Endothelial cell of umbilical vein (primary cell): ENCODE measurements around the gene CXCL10. TPM values are rescaled to one million over a fixed set of nuclear protein-coding genes. Genes with fewer than 3 reads are reported as not detected.

Experiments used
- BruUV-seq: library from RNA; stranded (reverse); fragments of 400-500 nt; replicated peaks from 2 replicates; lab custom pipeline; 2021; lab: Mats Ljungman, UMichigan
- CTCF ChIA-PET: fragments of 300-600, 350-600 bp; sonication (Branson Sonifier 250); formaldehyde crosslinking; loops from one replicate; lab custom pipeline; 2021; ENCODE audit warnings: antibody characterized with exemption, inconsistent platforms; lab: Charles Lee
- POLR2A ChIA-PET: fragments of 300-600, 350-600 bp; sonication (Branson Sonifier 250); formaldehyde crosslinking; loops from one replicate; lab custom pipeline; 2021; ENCODE audit warnings: antibody characterized with exemption, inconsistent platforms; lab: Charles Lee
- DNase-seq: peaks from one replicate; pipeline ENCODE4 v3.0.0-alpha.2; 2011; ENCODE audit warnings: low read depth, low spot score
- FAIRE-seq: peaks from 2 replicates; lab custom pipeline; 2011; peaks lifted over from hg19 to GRCh38; lab: Jason Lieb, UNC
- H2AFZ ChIP-seq: 2 replicates; pipeline ENCODE4 v1.6.0; 2012; ENCODE audit warnings: low read depth, low read length, control low read depth, inconsistent platforms
- H3K27ac ChIP-seq: 2 replicates; pipeline ENCODE4 v1.5.1; 2011; ENCODE audit warnings: low read depth, mild to moderate bottlenecking, control low read depth, low read length, moderate library complexity; ENCODE audit not compliant: insufficient read depth
- H3K27me3 ChIP-seq, 2 experiments: 2 replicates each; pipeline versions ENCODE4 v1.6.0 to v1.6.1; 2011; ENCODE audit warnings: low read length in 2 of 2, mixed read lengths in 1 of 2; ENCODE audit not compliant: control insufficient read depth in 2 of 2, insufficient read depth in 2 of 2
- H3K36me3 ChIP-seq, 2 experiments: 2 replicates in 1 of 2; 3 replicates in 1 of 2; pipeline ENCODE4 v1.5.1; 2011; ENCODE audit warnings: low read length in 2 of 2, mild to moderate bottlenecking in 1 of 2, moderate library complexity in 1 of 2; ENCODE audit not compliant: control insufficient read depth in 2 of 2, insufficient read depth in 2 of 2; ENCODE audit errors: extremely low read depth in 1 of 2
- H3K4me1 ChIP-seq: 3 replicates; pipeline ENCODE4 v1.5.1; 2011; ENCODE audit warnings: mild to moderate bottlenecking, low read length; ENCODE audit not compliant: control insufficient read depth, insufficient read depth; ENCODE audit errors: extremely low read depth
- H3K4me2 ChIP-seq: 2 replicates; pipeline ENCODE4 v1.6.1; 2011; ENCODE audit warnings: low read length, control low read depth, mixed read lengths; ENCODE audit not compliant: insufficient read depth
- H3K4me3 ChIP-seq, 3 experiments: fragments of 200-600 bp in 1 of 3; sonication (generic), shearing (Covaris generic) in 1 of 3; replicated peaks in 1 of 3; 2 replicates each; pipeline ENCODE4 v1.5.1; 2011 to 2016; ENCODE audit warnings: control low read depth in 3 of 3, low read length in 3 of 3, mild to moderate bottlenecking in 2 of 3, inconsistent platforms in 1 of 3, low read depth in 1 of 3, moderate library complexity in 1 of 3; ENCODE audit not compliant: insufficient read depth in 1 of 3
- H3K79me2 ChIP-seq: 2 replicates; pipeline ENCODE4 v1.6.0; 2012; ENCODE audit warnings: low read length, inconsistent platforms; ENCODE audit not compliant: control insufficient read depth, insufficient read depth
- H3K9ac ChIP-seq: replicated peaks from 2 replicates; pipeline ENCODE3; 2011; ENCODE audit warnings: low read length, control low read depth; ENCODE audit not compliant: insufficient read depth; ENCODE audit errors: extremely low read depth
- H3K9me1 ChIP-seq: replicated peaks from 3 replicates; pipeline ENCODE4 v1.6.0; 2011; ENCODE audit warnings: mild to moderate bottlenecking, low read length; ENCODE audit not compliant: control insufficient read depth, insufficient read depth; ENCODE audit errors: extremely low read depth
- H3K9me3 ChIP-seq: replicated peaks from 2 replicates; pipeline ENCODE4 v1.5.1; 2012; ENCODE audit warnings: low read length, inconsistent platforms; ENCODE audit not compliant: control insufficient read depth, insufficient read depth
- H4K20me1 ChIP-seq: replicated peaks from 2 replicates; pipeline ENCODE3; 2011; ENCODE audit warnings: mild to moderate bottlenecking, low read length; ENCODE audit not compliant: control insufficient read depth, insufficient read depth; ENCODE audit errors: extremely low read depth
- EZH2 ChIP-seq: IDR thresholded peaks from 2 replicates; pipeline ENCODE4 v1.6.1; 2012; ENCODE audit warnings: borderline replicate concordance, low read depth, mild to moderate bottlenecking, moderate library complexity, low read length, inconsistent platforms; ENCODE audit not compliant: severe bottlenecking
- FOS ChIP-seq: IDR thresholded peaks from 2 replicates; pipeline ENCODE4 v1.6.1; 2011; ENCODE audit warnings: mild to moderate bottlenecking, low read length, moderate library complexity, borderline replicate concordance; ENCODE audit not compliant: insufficient read depth
- GATA2 ChIP-seq: IDR thresholded peaks from 2 replicates; pipeline ENCODE4 v1.7.0; 2011; ENCODE audit warnings: low read depth, mild to moderate bottlenecking, moderate library complexity, mixed read lengths, low read length; ENCODE audit not compliant: insufficient read length, insufficient read depth
- JUN ChIP-seq: IDR thresholded peaks from 2 replicates; pipeline ENCODE4 v1.6.1; 2011; ENCODE audit warnings: borderline replicate concordance, low read depth; ENCODE audit not compliant: insufficient read length, insufficient read depth
- POLR2A ChIP-seq: IDR thresholded peaks from 2 replicates; pipeline ENCODE4 v1.6.1; 2012; ENCODE audit warnings: low read depth, mild to moderate bottlenecking, control low read depth, low read length
- POLR2AphosphoS5 ChIP-seq: IDR thresholded peaks from 2 replicates; pipeline ENCODE4 v1.6.1; 2012; ENCODE audit warnings: low read depth, mild to moderate bottlenecking, control low read depth, low read length, moderate library complexity; ENCODE audit not compliant: insufficient read depth
- dilution Hi-C: fragments of 300-500 bp; cut with MboI; formaldehyde crosslinking; loops from one replicate; pipeline ENCODE4 v1.15.0; 2019; ENCODE audit warnings: low sequenced_read_pairs; ENCODE audit not compliant: extremely low pct_ligation_motif_present
- intact Hi-C: fragments of 100-400 bp; cut with micrococcal nuclease; formaldehyde crosslinking; loops from one replicate; pipeline ENCODE4 v1.10.0; 2022
- polyA plus RNA-seq, 4 experiments: library from polyadenylated mRNA; depleted of rRNA in 3 of 4; stranded (reverse) in 3 of 4; unstranded in 1 of 4; fragments of >200 nt; gene quantifications; 2 replicates each; pipeline versions ENCODE4 v1.2.1 to v1.2.3, GENCODE V29; 2011 to 2012; ENCODE audit warnings: missing spikeins in 1 of 4
- total RNA-seq: library from RNA; stranded (reverse); gene quantifications from 2 replicates; pipeline ENCODE4 v1.2.3, GENCODE V29; 2021
- TF ChIP-seq, protein P1 (sequence below): IDR thresholded peaks from 2 replicates; pipeline ENCODE4 v1.6.1; 2011; ENCODE audit not compliant: insufficient read depth, insufficient read length

CXCL10 gene
- total and polyA plus RNA-seq, 2 donors (not counting 3 experiments of a cell fraction or from before 2014, with no cell fraction given), result 0.18 TPM; not detected in 1

DNA sequence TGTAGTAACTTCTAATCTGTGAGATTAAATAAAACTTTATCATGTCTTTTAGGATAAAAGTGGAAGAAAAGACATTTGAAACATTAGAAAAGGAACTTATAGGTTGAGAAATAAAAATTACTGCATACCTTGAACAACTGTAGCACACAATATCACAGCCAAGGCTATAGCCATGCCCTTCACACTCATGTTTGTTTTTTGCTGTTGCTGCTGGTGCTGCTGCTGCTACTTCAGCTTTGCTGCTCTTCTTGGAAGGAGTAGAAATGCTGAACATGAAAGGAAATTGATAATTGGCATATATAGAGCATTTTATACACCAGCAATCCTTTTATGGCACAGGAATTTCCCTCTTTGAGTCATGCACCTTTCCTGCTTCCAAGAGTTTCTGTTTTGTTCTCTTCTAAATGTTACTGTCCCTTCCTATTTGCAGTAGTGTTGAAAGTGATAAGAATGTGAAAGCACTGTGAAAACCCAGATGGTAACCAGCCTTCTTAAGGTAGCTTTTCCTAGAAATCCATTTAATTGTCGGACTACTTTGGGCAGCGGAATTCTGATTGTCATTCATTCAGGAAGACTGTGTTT, 12.6 kb upstream of the CXCL10 start, which contains the start of gene CXCL11:
CXCL11 (minus strand) TSS at position 272 of the 582 bp plus-strand sequence; CDS start at position 189, 83 bp downstream.
- no peaks in the 10 kb centered on the region for H3K79me2 ChIP-seq
- no peaks in the 10 kb centered on the region for H3K9me1 ChIP-seq
- no peak within 1 kb of the TSS for H3K4me3 ChIP-seq
- BruUV-seq, result no TSS peak
- H3K4me2 ChIP-seq, result peak within 1 kb of the TSS; percentile 64
- H3K36me3 ChIP-seq, result no peaks in the 10 kb centered on the region
- TF ChIP-seq GATA2 (peak; percentile 30), FOS (peak; percentile 46), JUN (peak; percentile 50)
- TF ChIP-seq, protein P1, sequence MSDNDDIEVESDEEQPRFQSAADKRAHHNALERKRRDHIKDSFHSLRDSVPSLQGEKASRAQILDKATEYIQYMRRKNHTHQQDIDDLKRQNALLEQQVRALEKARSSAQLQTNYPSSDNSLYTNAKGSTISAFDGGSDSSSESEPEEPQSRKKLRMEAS, result no peak
- DNase-seq (peak; percentile 93), FAIRE-seq (peak; percentile 83)
- no peaks in the 10 kb centered on the region for H4K20me1 ChIP-seq
- peak within 1 kb of the TSS; percentile 38 for H2AFZ ChIP-seq
- ChIA-PET CTCF (interaction anchor here (0.6 to 2.7 kb wide), 7 partner anchors 19 to 39 kb away, joined by 3 to 33 read pairs (median 3); no protein-coding TSS in a partner anchor), POLR2A (interaction anchor here (1.4 kb wide), 1 partner anchor 40 kb away, joined by 3 read pairs; no protein-coding TSS in a partner anchor)
- dilution Hi-C loops (no loop called here), intact Hi-C loops (no loop called here)
- H3K9ac ChIP-seq, result no peak within 1 kb of the TSS
- peaks cover 11% of the 10 kb centered on the region for H3K4me1 ChIP-seq
- no peaks in the 10 kb centered on the region for H3K27me3 ChIP-seq
- no peaks in the 10 kb centered on the region for H3K9me3 ChIP-seq
- no peak within 1 kb of the TSS for H3K27ac ChIP-seq

DNA sequence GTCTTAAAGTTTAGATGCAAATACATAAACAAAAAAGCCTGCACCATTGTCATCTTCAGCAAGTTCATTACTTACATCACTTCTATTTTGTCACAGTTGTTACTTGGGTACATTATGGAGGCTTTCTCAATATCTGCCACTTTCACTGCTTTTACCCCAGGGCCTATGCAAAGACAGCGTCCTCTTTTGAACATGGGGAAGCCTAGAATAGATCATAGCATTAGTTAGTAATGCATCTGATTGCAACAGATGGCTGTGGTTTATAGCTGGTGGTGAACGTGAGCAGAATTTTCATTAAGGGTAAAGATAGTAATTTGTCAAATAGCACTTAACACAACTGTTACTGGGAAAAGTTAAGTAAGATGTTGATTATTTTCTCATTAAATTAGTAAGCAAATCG, 11.8 kb upstream of the CXCL10 start:
- H3K79me2 ChIP-seq, result no peaks in the 10 kb centered on the region
- no peak overlapping the region for H2AFZ ChIP-seq
- H3K9ac ChIP-seq, result no peak overlapping the region
- H3K9me3 ChIP-seq, result no peaks in the 10 kb centered on the region
- no peak for TF ChIP-seq JUN
- no peak for TF ChIP-seq POLR2A
- TF ChIP-seq EZH2, result no peak
- TF ChIP-seq, protein P1, result no peak
- no peak for TF ChIP-seq POLR2AphosphoS5
- POLR2A ChIA-PET, result interaction anchor here (1.4 kb wide), 1 partner anchor 39 kb away, joined by 3 read pairs; no protein-coding TSS in a partner anchor
- H3K4me1 ChIP-seq, result peaks cover 11% of the 10 kb centered on the region
- no peak overlapping the region for H3K4me2 ChIP-seq
- no peak overlapping the region for H3K4me3 ChIP-seq
- H3K9me1 ChIP-seq, result no peaks in the 10 kb centered on the region
- no peak overlapping the region for H3K27ac ChIP-seq
- intact Hi-C loops (no loop called here), dilution Hi-C loops (no loop called here)
- FAIRE-seq (no peak), DNase-seq (no peak)
- no TSS peak for BruUV-seq
- CTCF ChIA-PET, result interaction anchor here (0.6 to 2.7 kb wide), 4 partner anchors 19 to 39 kb away, joined by 3 to 33 read pairs (median 6); no protein-coding TSS in a partner anchor
- no peaks in the 10 kb centered on the region for H3K36me3 ChIP-seq
- H4K20me1 ChIP-seq, result no peaks in the 10 kb centered on the region
- H3K27me3 ChIP-seq, result no peaks in the 10 kb centered on the region
